ENCODE data around the gene CYB5D1.

DNA sequence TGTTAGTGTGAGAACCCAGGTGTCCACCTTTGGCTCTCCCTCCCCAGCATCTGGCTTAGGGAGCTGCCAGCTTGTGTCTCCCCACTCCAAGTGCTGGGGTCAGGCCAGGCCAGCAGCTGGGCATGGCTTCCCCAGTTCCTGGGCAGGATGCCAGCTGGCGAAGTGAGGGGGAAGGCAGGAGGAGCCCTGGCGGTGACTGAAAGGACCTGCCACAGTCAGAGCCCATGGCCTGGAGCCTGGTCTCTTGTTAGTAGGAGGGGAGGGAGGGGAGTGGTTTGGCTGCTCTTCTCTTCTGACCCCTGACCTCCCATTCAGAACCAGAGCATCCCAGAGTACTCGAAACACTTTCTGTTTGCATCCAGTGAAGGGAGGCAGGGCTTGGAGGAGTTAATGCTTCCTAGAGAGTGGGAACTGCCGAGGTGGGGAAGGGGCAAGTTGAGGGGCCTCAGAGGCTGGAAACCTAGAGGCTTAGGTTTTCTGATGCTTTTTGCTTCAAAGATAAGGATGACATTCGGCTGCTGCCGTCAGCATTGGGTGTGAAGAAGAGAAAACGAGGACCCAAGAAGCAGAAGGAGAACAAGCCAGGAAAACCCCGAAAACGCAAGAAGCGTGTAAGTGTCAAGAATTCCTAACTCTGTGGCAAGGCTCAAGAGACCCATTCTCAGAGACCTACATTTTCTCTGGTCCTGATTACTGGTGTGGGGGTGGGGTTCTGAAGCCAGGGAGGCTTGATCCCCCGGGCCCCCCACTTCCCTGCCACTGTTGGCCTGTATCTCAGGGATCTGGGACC is 31.6 kb downstream of the CYB5D1 start:
- TF ChIP-seq, protein P1, sequence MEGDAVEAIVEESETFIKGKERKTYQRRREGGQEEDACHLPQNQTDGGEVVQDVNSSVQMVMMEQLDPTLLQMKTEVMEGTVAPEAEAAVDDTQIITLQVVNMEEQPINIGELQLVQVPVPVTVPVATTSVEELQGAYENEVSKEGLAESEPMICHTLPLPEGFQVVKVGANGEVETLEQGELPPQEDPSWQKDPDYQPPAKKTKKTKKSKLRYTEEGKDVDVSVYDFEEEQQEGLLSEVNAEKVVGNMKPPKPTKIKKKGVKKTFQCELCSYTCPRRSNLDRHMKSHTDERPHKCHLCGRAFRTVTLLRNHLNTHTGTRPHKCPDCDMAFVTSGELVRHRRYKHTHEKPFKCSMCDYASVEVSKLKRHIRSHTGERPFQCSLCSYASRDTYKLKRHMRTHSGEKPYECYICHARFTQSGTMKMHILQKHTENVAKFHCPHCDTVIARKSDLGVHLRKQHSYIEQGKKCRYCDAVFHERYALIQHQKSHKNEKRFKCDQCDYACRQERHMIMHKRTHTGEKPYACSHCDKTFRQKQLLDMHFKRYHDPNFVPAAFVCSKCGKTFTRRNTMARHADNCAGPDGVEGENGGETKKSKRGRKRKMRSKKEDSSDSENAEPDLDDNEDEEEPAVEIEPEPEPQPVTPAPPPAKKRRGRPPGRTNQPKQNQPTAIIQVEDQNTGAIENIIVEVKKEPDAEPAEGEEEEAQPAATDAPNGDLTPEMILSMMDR (IDR thresholded peaks at IDR 0.05; ENCODE audit: insufficient read depth, low read length, poor library complexity, severe bottlenecking): no peak
- no peak for TF ChIP-seq EZH2phosphoT487 (conservative IDR thresholded peaks at IDR 0.05; ENCODE audit: low read length)
